ENCODE results near the gene MAPRE3.

DNA sequence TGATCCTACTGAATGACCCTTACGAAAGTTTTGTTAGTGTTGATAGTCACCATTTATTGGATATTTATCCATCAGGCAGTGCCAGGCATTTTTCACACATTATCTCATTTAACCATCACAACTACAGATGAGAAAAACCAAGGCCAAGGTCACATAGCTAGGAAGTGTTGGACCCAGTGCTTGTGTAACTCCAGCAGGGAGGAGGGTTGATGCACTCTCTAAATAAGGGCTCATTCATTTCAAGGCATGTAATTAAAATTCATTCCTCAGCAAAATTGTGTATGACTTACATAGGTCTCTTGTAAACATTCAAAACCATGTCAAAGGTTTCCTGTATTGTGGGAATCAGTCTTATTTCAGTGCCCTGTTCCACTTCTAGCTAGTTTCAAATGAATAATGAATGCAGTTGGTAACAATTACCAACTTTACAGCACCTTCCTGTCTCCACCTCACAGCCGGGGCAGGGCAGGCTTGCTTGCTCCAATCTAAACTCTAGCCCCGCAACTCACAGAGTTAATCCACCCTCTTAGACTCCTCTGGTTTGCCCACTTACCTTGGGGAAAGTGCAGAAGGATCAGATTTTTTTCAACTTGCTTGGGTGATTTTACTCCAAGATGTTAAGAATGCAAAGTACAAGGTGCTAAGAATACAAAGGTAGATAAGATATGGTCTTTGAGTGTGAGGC is 5.8 kb upstream of the MAPRE3 start:
- TF ChIP-seq, protein P1, sequence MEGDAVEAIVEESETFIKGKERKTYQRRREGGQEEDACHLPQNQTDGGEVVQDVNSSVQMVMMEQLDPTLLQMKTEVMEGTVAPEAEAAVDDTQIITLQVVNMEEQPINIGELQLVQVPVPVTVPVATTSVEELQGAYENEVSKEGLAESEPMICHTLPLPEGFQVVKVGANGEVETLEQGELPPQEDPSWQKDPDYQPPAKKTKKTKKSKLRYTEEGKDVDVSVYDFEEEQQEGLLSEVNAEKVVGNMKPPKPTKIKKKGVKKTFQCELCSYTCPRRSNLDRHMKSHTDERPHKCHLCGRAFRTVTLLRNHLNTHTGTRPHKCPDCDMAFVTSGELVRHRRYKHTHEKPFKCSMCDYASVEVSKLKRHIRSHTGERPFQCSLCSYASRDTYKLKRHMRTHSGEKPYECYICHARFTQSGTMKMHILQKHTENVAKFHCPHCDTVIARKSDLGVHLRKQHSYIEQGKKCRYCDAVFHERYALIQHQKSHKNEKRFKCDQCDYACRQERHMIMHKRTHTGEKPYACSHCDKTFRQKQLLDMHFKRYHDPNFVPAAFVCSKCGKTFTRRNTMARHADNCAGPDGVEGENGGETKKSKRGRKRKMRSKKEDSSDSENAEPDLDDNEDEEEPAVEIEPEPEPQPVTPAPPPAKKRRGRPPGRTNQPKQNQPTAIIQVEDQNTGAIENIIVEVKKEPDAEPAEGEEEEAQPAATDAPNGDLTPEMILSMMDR (IDR thresholded peaks at IDR 0.05; ENCODE audit: low read depth, low read length), result no peak
- no peak for TF ChIP-seq EZH2phosphoT487 (IDR thresholded peaks at IDR 0.05; ENCODE audit: low read depth)
